Measurements from ENCODE around the gene NISCH. TPM values are rescaled to one million over a fixed set of nuclear protein-coding genes. Genes with fewer than 3 reads are reported as not detected.

The NISCH gene
- total RNA-seq, 1 experiment from 2014 or later, result 85.0 TPM

DNA sequence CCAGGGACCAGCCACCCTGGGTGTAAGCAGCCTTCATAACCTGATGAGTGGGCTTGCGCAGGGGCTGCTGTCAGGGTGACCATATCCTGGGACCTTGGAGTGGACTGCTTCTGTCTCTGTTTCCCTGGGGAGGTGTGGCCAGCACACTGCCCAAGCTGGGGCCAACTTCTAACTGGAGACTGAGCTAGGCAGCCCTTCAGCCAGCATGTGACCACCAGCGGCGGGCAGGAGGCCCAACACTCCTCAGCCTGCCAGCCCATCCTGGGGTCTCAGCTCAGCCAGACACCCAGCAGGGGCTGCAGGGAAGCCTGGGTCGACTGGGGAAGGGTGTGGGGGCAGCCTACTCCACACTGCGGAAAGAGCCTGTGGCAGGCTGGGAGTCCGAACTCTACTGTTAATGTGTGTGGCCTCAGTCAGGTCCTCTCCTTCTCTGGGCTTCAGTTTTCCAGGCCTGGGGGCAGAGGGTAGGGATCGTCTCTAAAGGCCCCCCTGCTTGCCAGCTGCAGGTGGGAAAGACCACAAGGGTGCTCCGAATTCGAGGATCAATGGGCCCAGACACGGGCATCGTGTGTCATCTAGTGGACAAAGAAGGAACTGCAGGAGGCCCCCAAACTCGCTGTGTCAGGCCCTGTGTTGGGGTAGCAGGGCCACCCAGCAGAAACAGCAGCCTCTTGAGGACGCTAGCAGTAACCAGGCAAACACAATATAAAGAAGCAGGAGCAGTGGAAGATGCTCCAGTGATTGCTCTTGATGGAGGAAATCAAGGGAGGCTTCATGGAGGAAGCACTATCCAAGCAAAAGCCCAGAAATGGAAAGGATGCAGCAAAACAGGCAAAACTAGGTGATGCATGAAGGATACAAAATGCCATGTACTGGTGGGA, 8.5 kb upstream of the NISCH start (continued):
- TF ChIP-seq, protein P1, sequence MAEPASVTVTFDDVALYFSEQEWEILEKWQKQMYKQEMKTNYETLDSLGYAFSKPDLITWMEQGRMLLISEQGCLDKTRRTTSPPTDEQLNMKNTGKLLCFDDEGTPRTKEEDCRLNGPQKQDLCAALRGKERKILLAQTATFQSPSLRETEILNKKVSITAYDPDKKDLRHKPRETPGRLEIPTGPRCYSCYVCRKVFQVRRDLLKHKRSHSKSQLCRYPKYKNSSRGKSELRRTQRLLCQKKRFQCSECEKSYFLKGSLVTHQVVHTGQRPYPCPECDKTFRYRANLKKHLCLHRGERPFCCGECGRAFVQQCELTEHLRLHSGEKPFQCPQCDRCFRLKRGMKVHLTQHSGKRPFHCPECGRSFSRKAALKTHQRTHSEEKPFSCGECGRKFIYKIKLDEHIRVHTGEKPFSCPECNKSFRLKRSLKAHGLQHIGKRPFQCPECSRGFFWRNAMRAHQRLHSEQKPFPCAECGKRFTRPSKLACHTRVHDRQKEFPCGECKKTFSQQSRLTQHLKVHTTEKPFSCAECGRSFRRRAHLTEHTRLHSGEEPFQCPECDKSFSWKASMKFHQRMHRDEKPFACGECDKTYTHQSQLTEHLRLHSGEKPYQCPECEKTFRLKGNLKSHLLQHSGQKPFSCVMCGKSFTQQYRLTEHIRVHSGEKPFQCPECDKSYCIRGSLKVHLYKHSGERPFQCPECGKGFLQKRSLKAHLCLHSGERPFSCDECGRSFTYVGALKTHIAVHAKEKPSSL (CRISPR knock-in tag; conservative IDR thresholded peaks at IDR 0.05), result no peak
- TF ChIP-seq TEAD1 (CRISPR knock-in tag; IDR thresholded peaks at IDR 0.05), result no peak
- TF ChIP-seq ZNF671 (CRISPR knock-in tag; IDR thresholded peaks at IDR 0.05), result no peak
- no peak for TF ChIP-seq GTF2I (CRISPR knock-in tag; conservative IDR thresholded peaks at IDR 0.05)
- TF ChIP-seq, protein P2, sequence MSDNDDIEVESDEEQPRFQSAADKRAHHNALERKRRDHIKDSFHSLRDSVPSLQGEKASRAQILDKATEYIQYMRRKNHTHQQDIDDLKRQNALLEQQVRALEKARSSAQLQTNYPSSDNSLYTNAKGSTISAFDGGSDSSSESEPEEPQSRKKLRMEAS (CRISPR knock-in tag; IDR thresholded peaks at IDR 0.05), result peak; percentile 66
- TF ChIP-seq JAZF1 (CRISPR knock-in tag; IDR thresholded peaks at IDR 0.05), result no peak
- no peak for TF ChIP-seq ZNF219 (CRISPR knock-in tag; IDR thresholded peaks at IDR 0.05; ENCODE audit: borderline replicate concordance)
- TF ChIP-seq NFYB (CRISPR knock-in tag; conservative IDR thresholded peaks at IDR 0.05; ENCODE audit: low read depth), result no peak
- no peak for TF ChIP-seq NFATC4 (CRISPR knock-in tag; IDR thresholded peaks at IDR 0.05)
- TF ChIP-seq KAT7 (CRISPR knock-in tag; IDR thresholded peaks at IDR 0.05; ENCODE audit: borderline replicate concordance), result 0 out of 2 replicates have a peak, but pooled peaks have one; percentile 30

DNA sequence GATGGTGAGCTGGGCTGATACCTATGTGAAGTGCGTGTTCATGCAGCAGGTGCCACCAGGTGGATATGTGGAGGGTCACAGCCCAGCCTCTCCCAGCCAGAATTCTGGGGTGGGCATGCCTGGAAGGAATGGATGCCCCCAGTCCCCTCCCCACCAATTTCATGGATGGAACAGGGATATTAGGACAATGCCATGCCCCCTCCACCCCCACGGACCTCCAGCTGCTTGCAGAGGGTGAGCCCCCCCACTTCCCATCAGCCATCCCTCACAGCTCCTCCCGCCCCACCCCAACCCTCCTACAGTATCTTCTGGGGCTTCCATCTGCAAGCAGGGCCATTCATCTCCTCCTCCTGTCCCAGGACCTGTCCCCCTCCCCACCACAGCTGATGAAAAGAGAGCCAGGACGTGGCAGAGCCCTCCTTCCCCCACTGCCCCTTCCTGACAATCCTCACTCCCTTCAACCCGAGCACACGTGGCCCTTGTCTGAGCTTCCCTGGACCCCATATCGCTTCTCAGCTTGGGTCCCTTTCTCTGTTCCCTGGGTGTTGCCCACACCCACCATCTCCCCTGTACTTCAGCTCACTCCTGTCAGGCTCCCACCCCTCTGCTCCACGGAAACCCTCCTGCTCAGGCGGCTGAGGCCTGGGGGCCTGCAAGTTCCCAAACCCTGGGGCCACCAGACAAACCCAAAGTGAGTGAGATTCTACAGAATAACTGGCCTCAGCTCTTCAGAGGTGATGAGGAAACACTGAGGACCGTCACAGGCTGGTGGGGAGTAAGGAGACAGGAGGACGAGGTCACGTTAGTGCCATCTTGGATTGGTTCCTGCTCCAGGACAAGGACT, 7.7 kb upstream of the NISCH start:
- H3K9me3 Mint-ChIP-seq, result no peaks in the 10 kb centered on the region
- DNase-seq (ENCODE audit: low spot score), result no peak
- POLR2A ChIA-PET, result interaction anchor here (0.6 kb wide), 1 partner anchor 23 kb away, joined by 8 read pairs; no protein-coding TSS in a partner anchor

More for the DNA sequence above, 7.7 kb upstream of the NISCH start:
- TF ChIP-seq RORB (CRISPR knock-in tag; IDR thresholded peaks at IDR 0.05) (no peak), NFE2L1 (CRISPR knock-in tag; IDR thresholded peaks at IDR 0.05) (no peak), NR2C2 (CRISPR knock-in tag; IDR thresholded peaks at IDR 0.05) (no peak), TEAD4 (CRISPR knock-in tag; IDR thresholded peaks at IDR 0.05) (no peak), ZBTB21 (CRISPR knock-in tag; IDR thresholded peaks at IDR 0.05; ENCODE audit: borderline replicate concordance) (no peak)
- TF ChIP-seq, protein P3, sequence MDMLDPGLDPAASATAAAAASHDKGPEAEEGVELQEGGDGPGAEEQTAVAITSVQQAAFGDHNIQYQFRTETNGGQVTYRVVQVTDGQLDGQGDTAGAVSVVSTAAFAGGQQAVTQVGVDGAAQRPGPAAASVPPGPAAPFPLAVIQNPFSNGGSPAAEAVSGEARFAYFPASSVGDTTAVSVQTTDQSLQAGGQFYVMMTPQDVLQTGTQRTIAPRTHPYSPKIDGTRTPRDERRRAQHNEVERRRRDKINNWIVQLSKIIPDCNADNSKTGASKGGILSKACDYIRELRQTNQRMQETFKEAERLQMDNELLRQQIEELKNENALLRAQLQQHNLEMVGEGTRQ (CRISPR knock-in tag; IDR thresholded peaks at IDR 0.05), result no peak
- TF ChIP-seq, protein P4, sequence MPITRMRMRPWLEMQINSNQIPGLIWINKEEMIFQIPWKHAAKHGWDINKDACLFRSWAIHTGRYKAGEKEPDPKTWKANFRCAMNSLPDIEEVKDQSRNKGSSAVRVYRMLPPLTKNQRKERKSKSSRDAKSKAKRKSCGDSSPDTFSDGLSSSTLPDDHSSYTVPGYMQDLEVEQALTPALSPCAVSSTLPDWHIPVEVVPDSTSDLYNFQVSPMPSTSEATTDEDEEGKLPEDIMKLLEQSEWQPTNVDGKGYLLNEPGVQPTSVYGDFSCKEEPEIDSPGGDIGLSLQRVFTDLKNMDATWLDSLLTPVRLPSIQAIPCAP (CRISPR knock-in tag; IDR thresholded peaks at IDR 0.05), result no peak
- TF ChIP-seq, protein P5, sequence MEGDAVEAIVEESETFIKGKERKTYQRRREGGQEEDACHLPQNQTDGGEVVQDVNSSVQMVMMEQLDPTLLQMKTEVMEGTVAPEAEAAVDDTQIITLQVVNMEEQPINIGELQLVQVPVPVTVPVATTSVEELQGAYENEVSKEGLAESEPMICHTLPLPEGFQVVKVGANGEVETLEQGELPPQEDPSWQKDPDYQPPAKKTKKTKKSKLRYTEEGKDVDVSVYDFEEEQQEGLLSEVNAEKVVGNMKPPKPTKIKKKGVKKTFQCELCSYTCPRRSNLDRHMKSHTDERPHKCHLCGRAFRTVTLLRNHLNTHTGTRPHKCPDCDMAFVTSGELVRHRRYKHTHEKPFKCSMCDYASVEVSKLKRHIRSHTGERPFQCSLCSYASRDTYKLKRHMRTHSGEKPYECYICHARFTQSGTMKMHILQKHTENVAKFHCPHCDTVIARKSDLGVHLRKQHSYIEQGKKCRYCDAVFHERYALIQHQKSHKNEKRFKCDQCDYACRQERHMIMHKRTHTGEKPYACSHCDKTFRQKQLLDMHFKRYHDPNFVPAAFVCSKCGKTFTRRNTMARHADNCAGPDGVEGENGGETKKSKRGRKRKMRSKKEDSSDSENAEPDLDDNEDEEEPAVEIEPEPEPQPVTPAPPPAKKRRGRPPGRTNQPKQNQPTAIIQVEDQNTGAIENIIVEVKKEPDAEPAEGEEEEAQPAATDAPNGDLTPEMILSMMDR (IDR thresholded peaks at IDR 0.05), result no peak
- Mint-ChIP-seq H3K36me3 (no peaks in the 10 kb centered on the region), H3K27ac (no peak overlapping the region), H3K4me1 (peaks cover 11% of the 10 kb centered on the region; the same call in 1 of the 2 replicates), H3K27me3 (ENCODE audit: low read depth) (no peaks in the 10 kb centered on the region; the same call in 1 of the 2 replicates), H3K4me3 (no peak overlapping the region)
- CTCF ChIA-PET, result interaction anchor here (0.6 to 7.4 kb wide), 20 partner anchors 11 to 799 kb away, joined by 3 to 82 read pairs (median 6); no protein-coding TSS in a partner anchor
- no peak for ATAC-seq
